HepG2 (cell line): ENCODE results near the gene CERS5. TPM values are rescaled to one million over a fixed set of nuclear protein-coding genes. Genes with fewer than 3 reads are reported as not detected.

Experiments
- FOXJ3 ChIP-seq: sonication (generic); formaldehyde crosslinking; IDR thresholded peaks from 2 replicates; pipeline ENCODE4 v1.4.0; 2020; ENCODE audit warnings: missing genetic modification reagents, mild to moderate bottlenecking, borderline replicate concordance
- HES4 ChIP-seq: sonication (generic); formaldehyde crosslinking; IDR thresholded peaks from 2 replicates; pipeline ENCODE4 v1.9.0; 2021; ENCODE audit warnings: mild to moderate bottlenecking, missing genetic modification reagents, borderline replicate concordance
- HNF1A ChIP-seq, 2 experiments: sonication (generic) in 1 of 2; formaldehyde crosslinking in 1 of 2; IDR thresholded peaks; 2 replicates each; pipeline versions ENCODE4 v1.4.0 to v1.6.1; 2016 to 2020; ENCODE audit warnings: borderline replicate concordance in 1 of 2, low read depth in 1 of 2, mild to moderate bottlenecking in 1 of 2, missing genetic modification reagents in 1 of 2
- HNF1B ChIP-seq: sonication (generic); formaldehyde crosslinking; IDR thresholded peaks from 2 replicates; pipeline ENCODE4 v1.5.1; 2020; ENCODE audit warnings: mild to moderate bottlenecking, moderate library complexity, missing genetic modification reagents
- MXD4 ChIP-seq: IDR thresholded peaks from 2 replicates; pipeline ENCODE4 v1.6.1; 2016; ENCODE audit warnings: mild to moderate bottlenecking, missing biosample characterization, missing genetic modification reagents
- PAXIP1 ChIP-seq: sonication (generic); formaldehyde crosslinking; conservative IDR thresholded peaks from 2 replicates; pipeline ENCODE4 v1.4.0; 2020; ENCODE audit warnings: mild to moderate bottlenecking, missing genetic modification reagents, moderate library complexity
- RARA ChIP-seq: IDR thresholded peaks from 2 replicates; pipeline ENCODE4 v1.6.1; 2016; ENCODE audit warnings: missing genetic modification reagents, missing compliant biosample characterization
- SKI ChIP-seq: fragments of 450-650 bp; IDR thresholded peaks from one replicate; pipeline ENCODE4 v1.6.1; 2018; ENCODE audit warnings: mild to moderate bottlenecking; ENCODE audit not compliant: partially characterized antibody
- ZHX2 ChIP-seq, 2 experiments: sonication (generic) in 1 of 2; formaldehyde crosslinking in 1 of 2; IDR thresholded peaks; 2 replicates each; pipeline versions ENCODE4 v1.6.1 to v1.9.0; 2014 to 2022; ENCODE audit warnings: antibody characterized with exemption in 1 of 2, borderline replicate concordance in 1 of 2, inconsistent platforms in 1 of 2, low read depth in 1 of 2, missing genetic modification reagents in 1 of 2
- ZKSCAN1 ChIP-seq: fragments of 150-350 bp; IDR thresholded peaks from 2 replicates; pipeline ENCODE4 v1.6.1; 2014; ENCODE audit warnings: low read length
- ZMYM3 ChIP-seq: sonication (generic); formaldehyde crosslinking; IDR thresholded peaks from 2 replicates; pipeline ENCODE4 v1.5.1; 2020; ENCODE audit warnings: mild to moderate bottlenecking, missing genetic modification reagents
- polyA plus RNA-seq, 8 experiments: library from polyadenylated mRNA; depleted of rRNA in 3 of 8; stranded (reverse) in 7 of 8; unstranded in 1 of 8; fragments of >200 nt; fragmentation: Illumina TruSeq in 4 of 8; extraction: Trizol in 4 of 8; gene quantifications; 2 replicates each; pipeline versions ENCODE4 v1.2.1 to v1.2.3, GENCODE V29; 2011 to 2016; ENCODE audit warnings: low read depth in 4 of 8, missing spikeins in 1 of 8, mixed read lengths in 1 of 8; ENCODE audit not compliant: insufficient read depth in 1 of 8
- total RNA-seq, 5 experiments: library from RNA; depleted of rRNA; stranded (reverse); fragments of >200 nt; fragmentation: Illumina TruSeq; extraction: Trizol; gene quantifications; 2 replicates each; pipeline ENCODE4 v1.2.3, GENCODE V29; 2016; ENCODE audit warnings: low read depth in 1 of 5

Gene CERS5
- total and polyA plus RNA-seq, 2 of the 13 experiments (the other 11 are each of a cell fraction or from before 2014, with no cell fraction given) = 22.3 to 48.8 TPM

GRCh38 chr12:50084775-50085614, 82.2 kb downstream of the CERS5 start, which contains the start of gene SMARCD1 (continued):
- no peak for TF ChIP-seq HNF1A (IDR thresholded peaks at IDR 0.05; ENCODE audit: low read depth)
- peak; percentile 43; the same call in 1 of the 2 replicates for TF ChIP-seq HNF1A (CRISPR knock-in tag; IDR thresholded peaks at IDR 0.05; ENCODE audit: borderline replicate concordance)
- TF ChIP-seq PAXIP1 (CRISPR knock-in tag) = peak; percentile 26; the same call in 1 of the 2 replicates
- 0 out of 2 replicates have a peak, but pooled peaks have one; percentile 22 for TF ChIP-seq MXD4 (CRISPR knock-in tag)
- no peak for TF ChIP-seq SKI
- TF ChIP-seq ZMYM3 (CRISPR knock-in tag) = no peak
- TF ChIP-seq RARA (CRISPR knock-in tag) = no peak
- TF ChIP-seq HNF1B (CRISPR knock-in tag) = peak; percentile 86
- TF ChIP-seq ZHX2 (IDR thresholded peaks at IDR 0.05; ENCODE audit: low read depth) = 0 out of 2 replicates have a peak, but pooled peaks have one; percentile 45
- TF ChIP-seq ZHX2 (CRISPR knock-in tag; IDR thresholded peaks at IDR 0.05; ENCODE audit: borderline replicate concordance) = no peak
- TF ChIP-seq HES4 (CRISPR knock-in tag) = no peak
- TF ChIP-seq ZKSCAN1 = no peak
- no peak for TF ChIP-seq FOXJ3 (CRISPR knock-in tag)
